ENCODE results near the gene ZNF786. TPM values are rescaled to one million over a fixed set of nuclear protein-coding genes. Genes with fewer than 3 reads are reported as not detected.
"Not testable (repeated sequence)": the region's sequence is repeated elsewhere in the genome, so short reads cannot be mapped to it uniquely, and the experiment has no call there.

Gene ZNF786
- total RNA-seq, 2 donors from 2014 or later: 9.3 to 12.8 TPM

- Histone ChIP-seq H3K9me3 (no peaks in the 10 kb centered on the region), H3K27me3 (replicated peaks; ENCODE audit: insufficient read depth) (no peaks in the 10 kb centered on the region), H3K36me3 (no peaks in the 10 kb centered on the region), H3K4me1 (replicated peaks) (no peaks in the 10 kb centered on the region), H3K27ac (no peak overlapping the region), H3K4me3 (no peak overlapping the region)
- no peak for TF ChIP-seq CTCF (IDR thresholded peaks at IDR 0.05)
- no peak for TF ChIP-seq POLR2A (IDR thresholded peaks at IDR 0.05)
- TF ChIP-seq POLR2AphosphoS5 (IDR thresholded peaks at IDR 0.05): no peak
- intact Hi-C loops (cut with DNase I): no loop called here
- 75% methylated on average over 5 of the region's 5 CpGs for WGBS
- DNase-seq (ENCODE audit: low spot score): no peak
Observed at GRCh38 chr7:149041350-149041749, 49.2 kb downstream of the ZNF786 start.

- WGBS: 89% methylated on average over 18 of the region's 32 CpGs
- H3K27me3 ChIP-seq (replicated peaks; ENCODE audit: insufficient read depth); H3K4me1 ChIP-seq (replicated peaks); H3K27ac ChIP-seq; H3K36me3 ChIP-seq; H3K9me3 ChIP-seq; H3K4me3 ChIP-seq; intact Hi-C loops (cut with DNase I); DNase-seq (ENCODE audit: low spot score): not testable (repeated sequence)
Observed at GRCh38 chr7:149038641-149039040, 51.9 kb downstream of the ZNF786 start.

GRCh38 chr7:149036676-149037075 lies 53.8 kb downstream of the ZNF786 start:
- no peak overlapping the region for H3K4me3 ChIP-seq
- no peak for TF ChIP-seq POLR2A (IDR thresholded peaks at IDR 0.05)
- no peak for TF ChIP-seq POLR2AphosphoS5 (IDR thresholded peaks at IDR 0.05)
- TF ChIP-seq CTCF (IDR thresholded peaks at IDR 0.05): no peak
- WGBS: 92% methylated on average over 1 of the region's 1 CpG
- no peaks in the 10 kb centered on the region for H3K4me1 ChIP-seq (replicated peaks)
- intact Hi-C loops (cut with DNase I): no loop called here
- DNase-seq (ENCODE audit: low spot score): no peak
- H3K27ac ChIP-seq: no peak overlapping the region
- no peaks in the 10 kb centered on the region for H3K27me3 ChIP-seq (replicated peaks; ENCODE audit: insufficient read depth)
- H3K9me3 ChIP-seq: no peaks in the 10 kb centered on the region
- no peaks in the 10 kb centered on the region for H3K36me3 ChIP-seq

- H3K4me1 ChIP-seq (replicated peaks): peaks cover 2% of the 10 kb centered on the region
- DNase-seq (ENCODE audit: low spot score): no peak
- H3K36me3 ChIP-seq: no peaks in the 10 kb centered on the region
- no peak for TF ChIP-seq POLR2AphosphoS5 (IDR thresholded peaks at IDR 0.05)
- TF ChIP-seq CTCF (IDR thresholded peaks at IDR 0.05): no peak
- TF ChIP-seq POLR2A (IDR thresholded peaks at IDR 0.05): no peak
- H3K4me3 ChIP-seq: no peak overlapping the region
- WGBS: 95% methylated on average over 3 of the region's 3 CpGs
- no peak overlapping the region for H3K27ac ChIP-seq
- no peaks in the 10 kb centered on the region for H3K27me3 ChIP-seq (replicated peaks; ENCODE audit: insufficient read depth)
- intact Hi-C loops (cut with DNase I): no loop called here
- no peaks in the 10 kb centered on the region for H3K9me3 ChIP-seq
Observed at GRCh38 chr7:149031353-149031910, 59.1 kb downstream of the ZNF786 start.

- H3K9me3 ChIP-seq; H3K27me3 ChIP-seq (replicated peaks; ENCODE audit: insufficient read depth); H3K4me1 ChIP-seq (replicated peaks); H3K4me3 ChIP-seq; intact Hi-C loops (cut with DNase I); H3K36me3 ChIP-seq; H3K27ac ChIP-seq; DNase-seq (ENCODE audit: low spot score): not testable (repeated sequence)
- WGBS: 95% methylated on average over 9 of the region's 9 CpGs
Observed at GRCh38 chr7:149030439-149030838, 60.1 kb downstream of the ZNF786 start.

GRCh38 chr7:149028346-149029109 lies 62.0 kb downstream of the ZNF786 start, which contains the start of gene PDIA4:
PDIA4 (minus strand) TSS chr7:149028505; CDS start chr7:149028408, 97 bp downstream.
- Histone ChIP-seq H3K4me3 (peak within 1 kb of the TSS; percentile 91 to 95), H3K27ac (peak within 1 kb of the TSS; percentile 79 to 86), H3K9me3 (no peaks in the 10 kb centered on the region), H3K36me3 (no peaks in the 10 kb centered on the region), H3K4me1 (replicated peaks) (peaks cover 2% of the 10 kb centered on the region), H3K27me3 (replicated peaks; ENCODE audit: insufficient read depth) (no peaks in the 10 kb centered on the region)
- TF ChIP-seq CTCF (IDR thresholded peaks at IDR 0.05) (peak in 2 of 4 experiments; percentile 45 to 51), POLR2A (IDR thresholded peaks at IDR 0.05) (peak; percentile 85), POLR2AphosphoS5 (IDR thresholded peaks at IDR 0.05) (peak; percentile 97)
- WGBS: under 1% methylated on average over 66 of the region's 87 CpGs
- peak; percentile 99 for DNase-seq (ENCODE audit: low spot score)
- intact Hi-C loops (cut with DNase I): loop anchor here (2.0 to 5.0 kb wide), 2 partner anchors 39 to 42 kb away; no protein-coding TSS in a partner anchor

Measured in prostate gland (tissue), 2 donors.